Measurements from ENCODE around the gene SMIM23.

Gene SMIM23

GRCh38 chr5:171785517-171785916 is at the start of gene SMIM23:
Gene SMIM23 (plus strand): TSS chr5:171785817. CDS start chr5:171785872, 55 bp downstream.
- DNase-seq: no peak

DNA sequence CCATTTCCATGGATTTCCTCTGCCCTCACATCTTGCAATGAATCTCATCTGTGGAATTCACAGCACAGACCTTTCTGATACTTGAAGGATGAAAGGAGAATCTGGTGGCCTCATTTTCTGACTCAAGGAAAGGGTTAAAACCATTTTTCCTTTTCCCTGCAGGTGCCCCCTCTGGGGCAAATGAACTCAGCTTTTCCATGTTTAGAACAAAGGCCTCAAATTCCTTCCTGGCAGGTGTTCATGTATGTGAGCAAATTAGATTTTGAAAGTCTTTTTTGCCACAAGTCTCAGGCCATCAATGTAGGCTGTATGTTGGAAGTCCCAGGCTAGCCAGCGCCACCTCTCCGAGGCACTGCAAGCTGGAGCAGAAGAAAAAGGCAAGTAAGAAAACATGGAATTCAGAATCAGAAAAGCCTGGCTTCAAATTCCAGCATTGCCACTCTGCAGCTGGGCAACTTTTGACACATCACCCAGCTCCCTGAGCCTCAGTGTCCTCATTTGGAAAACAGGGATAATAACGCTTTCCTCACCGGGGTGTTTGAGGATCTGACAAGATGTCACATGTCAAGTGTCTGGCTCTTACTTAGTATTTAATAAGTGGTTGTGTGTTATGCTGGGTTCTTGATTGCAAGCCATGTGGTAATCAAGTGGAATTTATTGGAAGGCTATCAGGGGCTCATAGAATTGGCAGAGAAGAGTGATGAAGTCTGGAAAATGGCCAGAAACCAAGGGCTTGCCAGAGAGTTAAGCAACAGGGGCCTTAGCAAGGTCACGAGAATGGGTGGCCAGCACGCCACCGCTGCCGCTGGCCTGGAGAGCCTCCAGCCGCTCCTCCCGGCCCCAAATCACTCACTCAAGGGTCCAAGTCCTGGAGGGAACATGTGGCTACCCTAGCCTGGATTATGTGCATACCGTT is 48.4 kb upstream of the SMIM23 start:
- no peak for DNase-seq

GRCh38 chr5:171738501-171738900 is 47.1 kb upstream of the SMIM23 start:
- DNase-seq: no peak

GRCh38 chr5:171739271-171739670 is 46.3 kb upstream of the SMIM23 start:
- no peak for DNase-seq

DNA sequence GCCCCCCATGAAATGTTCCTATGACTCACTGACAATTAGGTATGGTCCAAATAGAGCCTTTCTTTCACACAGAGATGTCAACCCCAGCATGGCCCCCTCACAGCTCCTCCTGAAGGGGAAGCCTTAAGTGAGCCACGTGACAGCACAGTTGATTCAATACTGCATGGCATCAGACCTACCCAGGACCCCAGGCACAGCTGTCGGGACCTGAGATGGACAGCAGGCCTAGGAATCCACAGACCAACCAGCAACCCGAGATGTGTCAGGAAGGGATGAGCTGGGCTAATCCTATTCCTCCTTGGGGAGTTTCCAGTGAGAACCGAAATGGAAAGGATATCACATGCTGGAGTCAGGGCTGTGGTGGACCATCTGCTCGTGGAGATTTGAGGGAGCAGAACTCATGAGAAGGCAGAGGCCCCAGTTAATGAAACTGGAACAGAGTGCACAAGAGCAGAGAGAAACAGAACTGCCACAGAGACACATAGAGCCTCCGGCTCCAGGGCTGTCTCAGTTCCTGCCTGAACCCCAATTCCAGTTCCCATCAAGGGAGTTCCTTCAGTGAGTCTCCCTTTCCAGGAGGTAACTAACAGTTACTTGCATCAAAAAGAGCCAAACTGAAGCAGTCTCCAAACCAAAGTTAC is 42.1 kb upstream of the SMIM23 start:
- no peak for DNase-seq

- no peak for DNase-seq
These were observed 41.4 kb upstream of the SMIM23 start for GRCh38 chr5:171744264-171744663.

GRCh38 chr5:171744882-171745281 is 40.7 kb upstream of the SMIM23 start:
- DNase-seq: no peak

DNA sequence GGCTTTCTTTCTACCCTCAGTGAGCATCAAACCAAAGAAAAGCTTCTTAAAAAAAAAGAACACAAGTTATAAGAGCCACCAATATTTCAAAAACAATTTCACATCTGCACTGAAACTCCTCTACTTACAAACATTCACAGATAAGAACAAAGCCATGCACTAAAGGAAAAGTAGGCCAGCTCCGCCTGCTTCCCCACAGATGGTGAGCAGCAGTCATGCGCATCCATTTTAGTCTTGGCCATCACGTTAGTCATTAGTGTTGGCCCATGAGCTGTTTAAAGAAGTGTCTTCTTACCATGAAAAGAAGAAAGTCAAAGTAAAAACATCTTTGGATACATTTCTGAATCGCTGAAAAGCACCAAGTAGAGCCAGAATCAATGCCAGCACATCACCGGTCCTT is 40.0 kb upstream of the SMIM23 start:
- no peak for DNase-seq

DNA sequence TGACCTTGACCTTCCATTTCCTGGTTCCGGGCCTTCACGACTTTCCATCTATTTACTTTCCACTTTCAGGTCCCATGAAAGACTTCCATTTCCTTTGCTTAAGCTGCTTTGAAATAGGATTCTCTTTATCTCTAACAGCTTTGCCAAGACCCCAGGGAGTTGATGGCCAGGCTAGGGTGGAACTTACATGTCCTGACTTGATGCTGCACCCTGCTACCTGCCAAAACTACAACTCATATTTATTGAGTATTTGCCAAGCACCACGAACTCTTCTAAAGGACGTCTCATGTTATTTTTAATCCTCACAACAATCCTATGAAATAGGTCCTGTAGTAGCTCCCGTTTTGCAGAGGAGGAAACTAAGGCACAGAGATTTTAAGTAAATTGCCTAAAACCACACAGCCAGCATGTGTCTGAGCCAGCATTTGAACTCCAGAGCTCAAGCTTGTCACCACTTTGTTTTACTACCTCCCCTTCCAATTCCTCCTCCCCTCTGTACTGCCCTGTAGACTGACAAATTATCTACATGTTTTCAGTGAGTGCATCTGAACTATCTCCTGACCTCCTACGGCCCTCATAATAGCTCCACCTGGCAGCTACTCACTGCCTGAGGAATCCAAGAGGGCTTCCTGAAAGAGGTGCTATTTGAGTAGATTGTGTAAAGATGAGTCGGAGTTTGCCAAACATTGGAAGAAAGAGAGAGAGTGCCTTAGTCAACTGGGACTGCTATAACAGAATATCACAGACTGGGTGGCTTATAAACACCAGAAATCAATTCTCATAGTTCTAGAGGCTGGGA is 38.4 kb upstream of the SMIM23 start:
- DNase-seq: no peak

DNA sequence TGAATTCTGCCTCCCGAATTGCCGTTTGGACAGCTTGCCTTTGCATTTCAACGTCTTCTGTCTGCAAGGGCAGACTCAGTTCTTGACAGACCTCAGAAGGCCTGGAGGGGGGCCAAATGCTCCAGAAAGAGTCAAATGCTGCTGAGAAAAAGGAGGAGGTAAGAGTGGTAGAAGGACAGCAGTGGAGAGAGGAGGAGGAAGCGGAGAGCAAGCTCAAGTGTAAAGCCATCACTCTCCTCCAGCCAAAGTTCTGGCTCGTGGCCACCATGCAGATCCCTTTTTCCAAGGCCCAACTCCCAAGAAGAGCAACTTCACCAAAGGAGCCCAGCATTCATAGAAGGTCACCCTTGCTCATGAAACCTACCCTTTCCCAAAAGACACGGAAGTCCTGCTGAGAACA is 36.9 kb upstream of the SMIM23 start:
- no peak for DNase-seq

GRCh38 chr5:171749365-171749764 is 36.3 kb upstream of the SMIM23 start:
- DNase-seq: no peak

GRCh38 chr5:171750311-171750788 is 35.3 kb upstream of the SMIM23 start:
- DNase-seq: peak; percentile 20

DNA sequence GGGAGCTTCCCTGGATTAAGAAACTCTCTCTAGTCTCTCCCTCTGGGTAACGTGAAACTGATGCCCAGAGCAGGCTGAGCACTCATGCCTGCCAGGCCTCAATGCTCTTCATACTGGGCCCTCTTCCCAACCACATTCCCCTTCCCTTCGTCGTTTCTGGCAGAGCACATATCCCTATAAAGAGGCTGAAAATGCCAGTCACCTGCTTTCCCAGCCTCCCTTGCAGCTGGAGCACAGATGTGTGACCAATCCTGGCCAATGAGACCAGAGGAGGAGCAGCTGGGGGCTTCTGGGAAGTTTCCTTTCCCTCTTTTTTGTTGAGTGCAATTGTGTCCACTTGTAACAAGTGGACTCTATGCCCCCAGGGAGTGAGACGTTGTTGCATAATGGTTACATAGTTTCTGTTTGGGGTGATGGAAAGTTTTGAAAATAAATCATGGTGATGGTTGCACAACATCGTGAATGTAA is 30.2 kb upstream of the SMIM23 start:
- DNase-seq: peak; percentile 40

GRCh38 chr5:171757853-171758535 is 27.6 kb upstream of the SMIM23 start:
- DNase-seq: peak; percentile 95

DNA sequence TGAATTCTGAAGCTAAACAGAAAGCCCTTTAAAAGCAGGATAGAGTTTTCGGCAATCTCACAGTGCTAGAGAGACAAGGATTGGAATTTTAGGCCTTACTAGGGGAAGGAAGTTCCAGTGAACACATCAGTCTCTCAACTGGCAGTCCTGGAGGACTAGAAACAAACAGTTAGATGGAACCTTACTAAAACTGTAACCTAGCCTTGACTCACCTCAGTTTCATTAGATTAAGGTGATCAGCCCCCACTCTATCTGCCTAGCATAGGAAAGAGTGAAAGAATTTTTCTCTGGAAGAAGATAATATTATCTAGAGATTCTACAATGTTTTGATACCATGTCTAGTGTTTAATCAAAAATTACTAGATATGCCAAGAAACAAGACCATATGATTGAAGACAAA is 25.8 kb upstream of the SMIM23 start:
- DNase-seq: no peak

DNA sequence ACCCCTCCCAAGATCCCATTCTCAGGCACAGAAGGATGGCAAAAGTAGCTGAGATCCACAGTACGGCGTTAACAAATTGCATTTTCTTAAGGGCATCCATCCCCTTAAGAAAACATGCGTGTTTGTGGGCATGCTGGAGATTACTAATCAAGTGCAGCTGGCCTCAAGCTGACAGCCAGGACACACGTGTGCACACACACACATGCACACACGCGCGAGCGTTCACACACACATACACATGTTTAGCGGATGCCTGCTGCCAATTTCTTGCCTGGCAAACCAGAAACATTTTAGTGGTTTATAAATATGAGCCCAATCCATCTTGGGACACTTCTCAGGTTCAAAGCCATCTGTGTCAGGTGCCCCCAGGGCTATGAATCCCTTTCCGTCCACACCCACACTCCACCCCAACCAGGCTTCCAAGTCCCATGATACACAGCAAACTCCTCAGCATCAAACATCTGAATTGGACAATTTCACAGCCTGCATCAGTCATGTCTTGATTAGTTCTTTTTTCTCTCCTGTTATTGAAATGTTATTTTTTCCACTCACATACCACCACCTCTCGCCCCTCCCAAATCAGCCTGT is 23.5 kb upstream of the SMIM23 start:
- DNase-seq: no peak

DNA sequence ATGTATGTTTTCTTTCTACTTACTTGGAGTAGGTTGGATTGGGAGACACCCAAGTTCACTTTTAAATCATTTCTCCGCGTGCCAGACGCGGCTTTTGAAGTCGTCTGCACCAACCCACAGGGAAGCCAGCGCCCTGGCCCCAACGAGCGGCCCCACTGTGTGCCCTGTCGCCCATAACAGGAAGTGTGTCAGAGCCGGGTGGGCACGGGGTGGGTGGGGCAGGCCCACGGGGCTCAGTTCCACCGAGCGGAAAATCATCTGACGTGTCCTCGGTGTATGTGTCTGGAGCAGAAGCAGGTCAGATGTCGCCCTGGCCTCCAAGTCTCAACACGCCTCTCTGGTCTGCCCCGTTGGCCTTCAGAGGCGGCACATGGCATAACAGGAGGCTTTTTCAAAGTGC is 22.7 kb upstream of the SMIM23 start:
- no peak for DNase-seq

DNA sequence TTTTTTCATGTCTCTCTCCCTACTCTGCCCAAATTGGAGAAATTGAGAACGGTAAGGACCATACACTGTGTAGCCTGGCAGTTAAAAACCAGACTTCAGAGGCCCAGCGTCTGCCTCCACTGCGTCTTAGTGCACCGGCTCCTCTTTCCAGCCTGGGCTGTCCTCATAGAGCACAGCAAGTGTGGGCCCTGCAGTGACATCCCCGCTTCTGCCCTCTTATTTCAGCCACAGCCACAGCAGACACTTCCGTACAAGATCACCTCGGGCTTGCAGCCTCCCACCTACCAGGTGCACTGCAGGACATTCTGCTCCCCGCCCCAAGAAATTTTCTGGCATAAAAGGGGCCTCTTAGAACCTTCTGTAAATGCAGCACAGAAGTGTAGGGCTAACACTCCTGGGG is 21.4 kb upstream of the SMIM23 start:
- DNase-seq: no peak

DNA sequence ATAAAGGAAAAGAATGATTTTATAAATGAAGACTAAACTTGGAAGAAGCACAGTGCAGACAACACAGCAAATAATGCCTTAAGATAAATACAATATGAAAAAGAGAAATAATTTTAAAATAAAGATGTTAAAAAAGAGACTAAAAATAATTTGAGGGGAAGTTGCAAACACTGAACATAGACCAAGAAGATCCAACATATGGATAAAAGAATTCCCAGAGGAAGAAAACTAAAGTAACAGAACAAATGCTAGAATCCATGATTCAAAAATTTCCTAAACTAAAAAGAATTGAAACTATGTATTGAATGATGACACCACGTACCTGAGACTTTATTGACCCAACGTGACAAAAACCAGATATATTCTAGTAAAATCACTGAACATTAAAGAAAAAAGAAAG is 18.7 kb upstream of the SMIM23 start:
- DNase-seq: no peak

DNA sequence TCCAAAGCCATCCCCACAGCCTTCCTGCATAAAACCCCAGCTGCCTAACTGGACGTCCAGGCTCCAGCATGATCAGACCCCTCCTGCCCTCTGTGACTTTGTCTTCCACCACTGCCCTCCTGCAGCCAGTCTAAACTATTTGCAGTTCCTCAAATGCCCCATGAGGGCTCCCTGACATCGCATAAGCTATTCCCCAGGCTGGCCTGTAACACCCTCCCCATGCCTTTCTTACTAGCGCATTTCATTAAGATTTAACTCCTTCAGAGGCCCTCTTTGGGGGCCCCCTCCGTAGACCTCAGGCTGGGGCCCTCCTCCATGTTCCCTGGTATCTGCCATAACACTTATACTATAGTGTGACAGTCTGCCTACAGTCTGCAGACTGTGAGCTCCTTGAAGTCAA is 15.5 kb upstream of the SMIM23 start:
- no peak for DNase-seq

- DNase-seq: no peak
These were observed 13.8 kb upstream of the SMIM23 start for GRCh38 chr5:171771856-171772255.

GRCh38 chr5:171773106-171773505 is 12.5 kb upstream of the SMIM23 start:
- no peak for DNase-seq
